ENCODE results near the gene MBD6. TPM values are rescaled to one million over a fixed set of nuclear protein-coding genes. Genes with fewer than 3 reads are reported as not detected.

The MBD6 gene
- total and polyA plus RNA-seq, 2 of the 8 experiments (the other 6 are each of a cell fraction or from before 2014, with no cell fraction given): 3.9 to 32.3 TPM

DNA sequence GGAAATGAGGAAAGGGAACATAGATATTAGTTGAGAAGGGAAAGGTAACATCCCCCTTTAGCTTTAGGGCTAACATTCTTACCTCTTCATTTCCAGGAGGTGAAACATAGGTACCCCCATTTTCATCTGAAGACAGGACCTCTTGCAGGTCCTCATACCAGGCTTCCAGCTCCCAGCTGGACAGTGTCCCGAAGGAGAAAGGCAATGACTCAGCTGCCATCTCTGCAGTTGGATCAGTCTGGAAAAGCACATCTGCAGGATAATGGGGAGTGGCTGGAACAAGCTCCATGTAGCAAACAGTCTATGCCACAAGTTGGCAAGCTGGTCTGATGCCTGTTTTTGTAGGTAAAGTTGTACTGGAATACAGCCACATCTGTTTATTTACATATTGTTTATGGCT lies 5.4 kb upstream of the MBD6 start:
- H3K9me3 ChIP-seq (ENCODE audit: insufficient read depth in 2 of 2, low read depth in 1 of 2, low read length in 1 of 2): no peaks in the 10 kb centered on the region
- no peak overlapping the region for H3K14ac ChIP-seq (ENCODE audit: insufficient read length)
- FAIRE-seq (no peak), DNase-seq (ENCODE audit: low read depth in 1 of 2, low spot score in 2 of 2) (no peak)
- POLR2A ChIA-PET (ENCODE audit: partially characterized antibody): interaction anchor here (0.7 to 6.0 kb wide), 13 partner anchors 6 to 285 kb away, joined by 3 to 60 read pairs (median 6); partner anchors contain the start of gene DCTN2
- H2AK5ac ChIP-seq (ENCODE audit: low read depth, low read length): no peak overlapping the region
- no peak overlapping the region for H4K91ac ChIP-seq (replicated peaks; ENCODE audit: insufficient read length, low read length)
- H3K23ac ChIP-seq (ENCODE audit: insufficient read length): no peak overlapping the region
- no peak overlapping the region for H2BK120ac ChIP-seq (replicated peaks; ENCODE audit: low read depth, low read length)
- no peak overlapping the region for H4K8ac ChIP-seq (ENCODE audit: extremely low read depth, insufficient read depth, low read length)
- H3K27ac ChIP-seq (ENCODE audit: low read depth, low read length): no peak overlapping the region; the same call in 1 of the 2 replicates
- CTCF ChIA-PET (ENCODE audit: partially characterized antibody): interaction anchor here (0.6 to 1.5 kb wide), 5 partner anchors 17 to 42 kb away, joined by 3 to 5 read pairs (median 3); no protein-coding TSS in a partner anchor
- no peaks in the 10 kb centered on the region for H3K79me1 ChIP-seq (ENCODE audit: low read depth, low read length)
- no peak overlapping the region for H2BK12ac ChIP-seq (ENCODE audit: low read depth, low read length)
- no peak overlapping the region for H2BK15ac ChIP-seq (ENCODE audit: low read length)
- H3K23me2 ChIP-seq (ENCODE audit: low read depth, low read length): peaks cover 14% of the 10 kb centered on the region
- no peak overlapping the region for H2BK20ac ChIP-seq (ENCODE audit: low read length)
- no peak overlapping the region for H3K4me3 ChIP-seq (ENCODE audit: extremely low read depth in 1 of 4, insufficient read depth in 2 of 4, low read depth in 3 of 4, low read length in 4 of 4)
- H3K27me3 ChIP-seq (replicated peaks in 1 of 4; ENCODE audit: control insufficient read depth in 3 of 4, extremely low read depth in 1 of 4, insufficient read depth in 3 of 4, low read length in 3 of 4): no peaks in the 10 kb centered on the region
- H2BK5ac ChIP-seq (ENCODE audit: low read depth, low read length): no peak overlapping the region
- TF ChIP-seq NRF1 (IDR thresholded peaks at IDR 0.05; ENCODE audit: low read depth, low read length): no peak
- TF ChIP-seq CHD1 (IDR thresholded peaks at IDR 0.05; ENCODE audit: low read depth, low read length): no peak
- TF ChIP-seq ZNF274 (IDR thresholded peaks at IDR 0.05; ENCODE audit: borderline replicate concordance, extremely low read depth, low read length): no peak
- TF ChIP-seq CREB1 (IDR thresholded peaks at IDR 0.05): no peak
- TF ChIP-seq GABPA (IDR thresholded peaks at IDR 0.05; ENCODE audit: borderline replicate concordance, insufficient read depth, low read length): no peak
- peaks cover 7 to 14% of the 10 kb centered on the region in 2 experiments for H4K20me1 ChIP-seq (replicated peaks in 1 of 2; ENCODE audit: control insufficient read depth in 1 of 2, insufficient read depth in 2 of 2, low read length in 2 of 2)
- H3K4ac ChIP-seq (replicated peaks; ENCODE audit: insufficient read length, low read depth, low read length): no peak overlapping the region
- H4K5ac ChIP-seq (ENCODE audit: insufficient read length, low read depth, low read length): no peak overlapping the region
- no peak overlapping the region for H2AFZ ChIP-seq (ENCODE audit: low read length)
- no peak overlapping the region; a peak in 1 of 4 replicates for H3K4me2 ChIP-seq (ENCODE audit: insufficient read depth in 1 of 2, low read depth in 2 of 2, low read length in 2 of 2)
- peaks cover 4 to 15% (median 12%) of the 10 kb centered on the region in 4 experiments for H3K4me1 ChIP-seq (replicated peaks in 1 of 4; ENCODE audit: control insufficient read depth in 3 of 4, insufficient read depth in 4 of 4, low read length in 3 of 4)
- H3K9ac ChIP-seq (replicated peaks in 1 of 4; ENCODE audit: extremely low read depth in 1 of 4, low read depth in 3 of 4, low read length in 3 of 4): no peak overlapping the region
- no peak overlapping the region for H3K18ac ChIP-seq (ENCODE audit: extremely low read depth, low read length)
- 100% methylated on average over 1 of the region's 1 CpG; no CpG with 5 or more reads in 1 of the 2 experiments for WGBS, 2 experiments (ENCODE audit: extremely low coverage in 1 of 2, insufficient coverage in 1 of 2, insufficient read length in 1 of 2, insufficient replicate concordance in 2 of 2, low coverage in 1 of 2, low lambda C conversion rate in 2 of 2, missing lambda C conversion rate in 1 of 2)
- H3K36me3 ChIP-seq (ENCODE audit: control insufficient read depth in 2 of 4, insufficient read depth in 4 of 4, low read length in 3 of 4): peaks cover 41 to 67% (median 52%) of the 10 kb centered on the region in 4 experiments
- peaks cover 0 to 20% of the 10 kb centered on the region in 2 experiments; a peak in 2 of 4 replicates for H3K79me2 ChIP-seq (ENCODE audit: control insufficient read depth in 1 of 2, insufficient read depth in 2 of 2, low read length in 2 of 2)
- no peak overlapping the region for H3K56ac ChIP-seq (replicated peaks; ENCODE audit: insufficient read length, low read depth, low read length)

Measured in H1 (cell line).